ENCODE data around the gene KIF1A. TPM values are rescaled to one million over a fixed set of nuclear protein-coding genes. Genes with fewer than 3 reads are reported as not detected.

The KIF1A gene
- total RNA-seq, 1 donor from 2014 or later, result 29.9 TPM

GRCh38 chr2:240764605-240765004 lies 55.4 kb downstream of the KIF1A start:
- Mint-ChIP-seq H3K27ac (no peak overlapping the region), H3K4me1 (peaks cover 2% of the 10 kb centered on the region), H3K27me3 (ENCODE audit: insufficient read depth, low read depth) (peaks cover 2% of the 10 kb centered on the region), H3K36me3 (peaks cover under 1% of the 10 kb centered on the region), H3K4me3 (no peak overlapping the region), H3K9me3 (no peaks in the 10 kb centered on the region)
- DNase-seq (ENCODE audit: low spot score), result no peak
- TF ChIP-seq EZH2phosphoT487 (IDR thresholded peaks at IDR 0.05), result no peak
- no peak for TF ChIP-seq EZH2 (IDR thresholded peaks at IDR 0.05)
- TF ChIP-seq CTCF (IDR thresholded peaks at IDR 0.05), result no peak
- Histone ChIP-seq H3K4me2 (no peak overlapping the region), H3F3A (ENCODE audit: low read depth) (no peaks in the 10 kb centered on the region), H3K79me2 (ENCODE audit: low read depth) (no peaks in the 10 kb centered on the region), H3K4me3 (no peak overlapping the region), H3K27me3 (no peaks in the 10 kb centered on the region), H3K4me1 (no peaks in the 10 kb centered on the region), H3K36me3 (no peaks in the 10 kb centered on the region), H3K9me3 (ENCODE audit: low read depth) (no peaks in the 10 kb centered on the region), H4K20me1 (ENCODE audit: low read depth) (no peaks in the 10 kb centered on the region), H2AFZ (replicated peaks) (no peak overlapping the region), H3K9ac (no peak overlapping the region), H3K27ac (no peak overlapping the region)

GRCh38 chr2:240762971-240763370 lies 57.0 kb downstream of the KIF1A start:
- DNase-seq (ENCODE audit: low spot score), result no peak
- H3F3A ChIP-seq (ENCODE audit: low read depth), result no peaks in the 10 kb centered on the region
- no peak overlapping the region for H3K27ac Mint-ChIP-seq
- no peaks in the 10 kb centered on the region for H3K79me2 ChIP-seq (ENCODE audit: low read depth)
- H3K4me1 ChIP-seq, result no peaks in the 10 kb centered on the region
- no peak overlapping the region for H3K4me2 ChIP-seq
- no peaks in the 10 kb centered on the region for H3K9me3 ChIP-seq (ENCODE audit: low read depth)
- no peak for TF ChIP-seq CTCF (IDR thresholded peaks at IDR 0.05)
- no peak for TF ChIP-seq EZH2phosphoT487 (IDR thresholded peaks at IDR 0.05)
- TF ChIP-seq EZH2 (IDR thresholded peaks at IDR 0.05), result no peak
- no peaks in the 10 kb centered on the region for H3K9me3 Mint-ChIP-seq
- no peak overlapping the region for H2AFZ ChIP-seq (replicated peaks)
- no peak overlapping the region for H3K9ac ChIP-seq
- H3K27me3 Mint-ChIP-seq (ENCODE audit: insufficient read depth, low read depth), result peaks cover 2% of the 10 kb centered on the region
- no peak overlapping the region for H3K4me3 Mint-ChIP-seq
- H3K27me3 ChIP-seq, result no peaks in the 10 kb centered on the region
- no peaks in the 10 kb centered on the region for H4K20me1 ChIP-seq (ENCODE audit: low read depth)
- no peaks in the 10 kb centered on the region for H3K36me3 ChIP-seq
- H3K27ac ChIP-seq, result no peak overlapping the region
- peaks cover 12% of the 10 kb centered on the region for H3K4me1 Mint-ChIP-seq
- H3K36me3 Mint-ChIP-seq, result peaks cover 7% of the 10 kb centered on the region
- no peak overlapping the region for H3K4me3 ChIP-seq

GRCh38 chr2:240762249-240762648 lies 57.8 kb downstream of the KIF1A start:
- H3K27me3 ChIP-seq, result no peaks in the 10 kb centered on the region
- no peak overlapping the region for H3K27ac ChIP-seq
- H2AFZ ChIP-seq (replicated peaks), result no peak overlapping the region
- H3K79me2 ChIP-seq (ENCODE audit: low read depth), result no peaks in the 10 kb centered on the region
- no peaks in the 10 kb centered on the region for H3F3A ChIP-seq (ENCODE audit: low read depth)
- H3K27ac Mint-ChIP-seq, result no peak overlapping the region
- H3K4me3 Mint-ChIP-seq, result no peak overlapping the region
- no peaks in the 10 kb centered on the region for H3K4me1 ChIP-seq
- no peaks in the 10 kb centered on the region for H3K9me3 ChIP-seq (ENCODE audit: low read depth)
- H3K27me3 Mint-ChIP-seq (ENCODE audit: insufficient read depth, low read depth), result peaks cover 2% of the 10 kb centered on the region
- no peaks in the 10 kb centered on the region for H3K36me3 ChIP-seq
- no peaks in the 10 kb centered on the region for H4K20me1 ChIP-seq (ENCODE audit: low read depth)
- H3K9ac ChIP-seq, result no peak overlapping the region
- DNase-seq (ENCODE audit: low spot score), result no peak
- TF ChIP-seq CTCF (IDR thresholded peaks at IDR 0.05), result no peak
- no peak for TF ChIP-seq EZH2 (IDR thresholded peaks at IDR 0.05)
- TF ChIP-seq EZH2phosphoT487 (IDR thresholded peaks at IDR 0.05), result no peak
- no peaks in the 10 kb centered on the region for H3K9me3 Mint-ChIP-seq
- H3K4me2 ChIP-seq, result no peak overlapping the region
- peaks cover 7% of the 10 kb centered on the region for H3K36me3 Mint-ChIP-seq
- H3K4me3 ChIP-seq, result no peak overlapping the region
- peaks cover 15% of the 10 kb centered on the region for H3K4me1 Mint-ChIP-seq
